ENCODE measurements around the gene PTP4A2.

Gene PTP4A2

DNA sequence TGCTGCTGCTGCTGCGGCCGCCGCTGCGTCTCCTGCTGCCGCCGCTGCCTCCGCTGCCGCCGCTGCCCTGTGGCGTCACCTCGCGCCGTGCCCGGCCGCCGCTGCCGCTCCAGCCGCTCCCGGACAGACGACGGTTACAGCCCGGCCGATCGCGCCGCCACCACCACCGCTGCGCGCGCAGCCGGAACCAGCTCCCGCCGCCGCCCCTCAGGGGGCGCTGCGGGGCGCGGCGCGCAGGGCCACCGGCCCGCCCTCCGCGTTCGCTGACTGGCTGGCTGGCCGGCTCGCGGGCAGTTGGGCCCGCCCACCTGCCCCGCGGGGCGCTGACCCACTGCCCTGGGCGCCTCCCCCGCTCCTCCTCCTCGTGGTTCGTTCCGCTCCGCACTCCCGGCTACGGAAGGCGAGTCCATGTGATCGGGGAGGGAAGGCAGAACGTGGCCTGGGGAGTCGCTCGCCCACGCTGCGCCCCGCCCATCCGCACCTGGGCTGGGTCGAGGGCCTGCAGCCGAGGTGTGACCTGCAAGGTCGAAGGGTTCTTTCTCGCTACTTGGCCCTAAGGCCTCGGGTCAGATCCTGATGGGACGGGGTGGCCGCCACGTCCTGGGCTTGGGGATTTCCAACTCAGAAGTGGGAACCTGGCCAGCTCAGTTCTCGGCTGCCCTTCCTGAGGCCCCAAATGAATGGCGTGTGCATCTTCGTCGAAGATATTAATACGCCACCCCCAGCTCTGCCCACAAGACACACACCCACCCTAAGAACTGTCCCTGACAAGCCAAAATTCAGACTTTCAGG lies at the start of gene PTP4A2:
TSS of gene PTP4A2 (minus strand) at position 185 of the 792 bp plus-strand sequence. CDS start 19,303 bp downstream, outside the sequence.
- peak; percentile 79 for DNase-seq (ENCODE audit: extremely low read depth, low read depth)
- H3K4me3 ChIP-seq (replicated peaks; ENCODE audit: low read depth, low read length): peak within 1 kb of the TSS; percentile 85
- TF ChIP-seq, protein P1, sequence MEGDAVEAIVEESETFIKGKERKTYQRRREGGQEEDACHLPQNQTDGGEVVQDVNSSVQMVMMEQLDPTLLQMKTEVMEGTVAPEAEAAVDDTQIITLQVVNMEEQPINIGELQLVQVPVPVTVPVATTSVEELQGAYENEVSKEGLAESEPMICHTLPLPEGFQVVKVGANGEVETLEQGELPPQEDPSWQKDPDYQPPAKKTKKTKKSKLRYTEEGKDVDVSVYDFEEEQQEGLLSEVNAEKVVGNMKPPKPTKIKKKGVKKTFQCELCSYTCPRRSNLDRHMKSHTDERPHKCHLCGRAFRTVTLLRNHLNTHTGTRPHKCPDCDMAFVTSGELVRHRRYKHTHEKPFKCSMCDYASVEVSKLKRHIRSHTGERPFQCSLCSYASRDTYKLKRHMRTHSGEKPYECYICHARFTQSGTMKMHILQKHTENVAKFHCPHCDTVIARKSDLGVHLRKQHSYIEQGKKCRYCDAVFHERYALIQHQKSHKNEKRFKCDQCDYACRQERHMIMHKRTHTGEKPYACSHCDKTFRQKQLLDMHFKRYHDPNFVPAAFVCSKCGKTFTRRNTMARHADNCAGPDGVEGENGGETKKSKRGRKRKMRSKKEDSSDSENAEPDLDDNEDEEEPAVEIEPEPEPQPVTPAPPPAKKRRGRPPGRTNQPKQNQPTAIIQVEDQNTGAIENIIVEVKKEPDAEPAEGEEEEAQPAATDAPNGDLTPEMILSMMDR (IDR thresholded peaks at IDR 0.05; ENCODE audit: low read depth, low read length, missing control alignments): peak; percentile 6

- no peak for DNase-seq (ENCODE audit: extremely low read depth, low read depth)
- TF ChIP-seq, protein P1 (IDR thresholded peaks at IDR 0.05; ENCODE audit: low read depth, low read length, missing control alignments): no peak
- H3K4me3 ChIP-seq (replicated peaks; ENCODE audit: low read depth, low read length): no peak overlapping the region
Observed at GRCh38 chr1:31987135-31987619, 49.0 kb upstream of the PTP4A2 start.

DNA sequence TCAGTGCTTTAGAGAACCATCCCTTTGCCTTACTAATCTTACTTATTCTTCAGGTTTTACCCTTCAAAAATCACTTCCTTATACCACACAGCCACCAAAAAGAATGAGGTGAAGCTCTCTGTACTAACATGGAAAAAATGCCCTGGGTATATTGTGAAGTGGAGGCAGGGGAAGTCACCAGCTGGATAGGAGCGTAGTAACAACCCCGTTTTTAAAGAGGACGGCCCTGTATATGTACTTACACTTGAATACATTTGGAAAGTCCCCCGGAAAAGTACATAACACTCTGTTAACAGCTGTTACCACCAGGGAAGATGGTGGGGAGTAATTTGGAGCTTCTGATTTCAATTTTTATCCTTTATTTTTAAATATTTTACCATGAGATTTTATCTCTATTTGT lies 47.3 kb upstream of the PTP4A2 start:
- TF ChIP-seq, protein P1 (IDR thresholded peaks at IDR 0.05; ENCODE audit: low read depth, low read length, missing control alignments): no peak
- H3K4me3 ChIP-seq (replicated peaks; ENCODE audit: low read depth, low read length): no peak overlapping the region
- no peak for DNase-seq (ENCODE audit: extremely low read depth, low read depth)

DNA sequence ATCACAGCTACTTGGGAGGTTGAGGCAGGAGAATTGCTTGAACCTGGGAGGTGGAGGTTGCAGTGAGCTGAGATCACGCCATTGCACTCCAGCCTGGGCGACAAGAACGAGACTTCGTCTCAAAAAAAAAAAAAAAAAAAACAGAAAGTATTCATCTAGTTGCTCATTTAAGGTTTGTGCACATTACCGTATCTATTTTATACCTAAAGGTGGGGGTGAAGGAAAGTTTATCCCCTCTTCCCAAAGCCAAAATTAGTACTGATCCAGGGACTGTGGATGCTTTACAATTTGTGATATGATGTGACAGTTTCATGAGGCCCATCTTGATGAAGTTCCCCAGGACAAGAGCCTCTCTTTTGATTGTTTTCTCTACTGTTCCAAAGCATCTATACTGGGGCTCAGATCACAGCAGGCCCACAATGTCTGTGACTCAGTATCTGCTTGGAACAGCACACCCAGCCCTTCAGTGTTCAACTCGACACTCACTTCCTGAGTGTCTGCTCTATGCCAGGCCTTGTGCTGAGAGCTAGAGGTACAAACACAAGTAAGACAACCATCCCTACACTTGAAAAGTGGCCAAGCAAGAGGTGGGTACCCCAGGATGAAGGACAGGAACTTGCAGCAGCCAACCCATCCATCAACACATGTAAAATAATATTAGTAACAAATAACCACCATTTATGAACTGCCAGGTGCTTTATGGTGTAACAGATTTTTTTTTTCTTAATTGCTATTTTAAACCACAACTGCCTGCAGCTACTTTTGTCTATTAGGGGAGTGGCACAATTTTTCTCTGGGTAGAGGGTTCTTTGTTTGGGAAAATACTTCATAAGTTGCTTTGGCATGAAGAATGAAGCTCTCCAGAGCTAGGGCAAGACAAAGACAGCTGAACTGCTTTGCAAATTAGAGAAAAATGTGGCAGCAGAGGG lies 46.5 kb upstream of the PTP4A2 start:
- no peak overlapping the region for H3K4me3 ChIP-seq (replicated peaks; ENCODE audit: low read depth, low read length)
- no peak for DNase-seq (ENCODE audit: extremely low read depth, low read depth)
- TF ChIP-seq, protein P1 (IDR thresholded peaks at IDR 0.05; ENCODE audit: low read depth, low read length, missing control alignments): no peak

GRCh38 chr1:31981972-31982371 lies 43.8 kb upstream of the PTP4A2 start:
- TF ChIP-seq, protein P1 (IDR thresholded peaks at IDR 0.05; ENCODE audit: low read depth, low read length, missing control alignments): no peak
- DNase-seq (ENCODE audit: extremely low read depth, low read depth): no peak
- H3K4me3 ChIP-seq (replicated peaks; ENCODE audit: low read depth, low read length): no peak overlapping the region

GRCh38 chr1:31981456-31981839 lies 43.3 kb upstream of the PTP4A2 start:
- TF ChIP-seq, protein P1 (IDR thresholded peaks at IDR 0.05; ENCODE audit: low read depth, low read length, missing control alignments): no peak
- H3K4me3 ChIP-seq (replicated peaks; ENCODE audit: low read depth, low read length): no peak overlapping the region
- DNase-seq (ENCODE audit: extremely low read depth, low read depth): no peak
